ENCODE measurements around the gene KRTAP4-2. TPM values are rescaled to one million over a fixed set of nuclear protein-coding genes. Genes with fewer than 3 reads are reported as not detected.

KRTAP4-2 gene
- total and polyA plus RNA-seq, 2 donors (not counting 1 experiment from before 2014, with no cell fraction given): not detected

DNA sequence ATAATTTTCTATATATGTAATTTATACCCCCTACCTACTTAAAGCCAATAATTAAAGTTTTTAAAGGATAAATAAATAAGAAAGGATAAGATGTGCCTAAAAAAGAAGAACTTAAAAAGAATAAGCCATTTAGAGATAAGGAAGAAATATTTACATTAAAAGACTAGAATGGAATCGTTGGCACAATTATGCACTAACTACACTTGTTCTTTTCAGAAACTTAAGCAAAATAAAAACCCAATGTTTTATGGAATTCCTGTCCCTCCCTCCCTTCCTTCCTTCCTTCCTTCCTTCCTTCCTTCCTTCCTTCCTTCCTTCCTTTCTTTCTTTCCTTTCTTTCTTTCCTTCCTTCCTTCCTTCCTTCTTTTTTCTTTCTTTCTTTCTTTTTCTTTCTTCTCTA, 33.2 kb downstream of the KRTAP4-2 start:
- CTCF ChIA-PET: no interaction called here
- no peaks in the 10 kb centered on the region for H3K4me1 Mint-ChIP-seq
- no peak overlapping the region for H2AFZ ChIP-seq (ENCODE audit: insufficient read depth, low read depth, low read length, poor library complexity, severe bottlenecking)
- no CpG with 5 or more reads among the region's 1 CpG for WGBS (ENCODE audit: insufficient coverage)
- H3K27ac Mint-ChIP-seq: no peak overlapping the region
- H3K27me3 Mint-ChIP-seq: peaks cover 7% of the 10 kb centered on the region
- peaks cover 5 to 14% (median 11%) of the 10 kb centered on the region in 3 donors for H3K9me3 ChIP-seq (ENCODE audit: control extremely low read depth in 1 of 3, control insufficient read depth in 2 of 3, insufficient read depth in 1 of 3, low read length in 2 of 3)
- POLR2A ChIA-PET: no interaction called here
- no peak overlapping the region for H3K4me2 ChIP-seq (replicated peaks; ENCODE audit: low read depth, low read length, poor library complexity, severe bottlenecking)
- H3K36me3 ChIP-seq (replicated peaks in 1 of 2; ENCODE audit: control extremely low read depth in 1 of 2, control insufficient read depth in 1 of 2, extremely low read depth in 1 of 2, insufficient read depth in 2 of 2, low read length in 1 of 2): no peaks in the 10 kb centered on the region
- H3K4me1 ChIP-seq (ENCODE audit: control insufficient read depth in 2 of 2, insufficient read depth in 2 of 2, low read length in 2 of 2): no peaks in the 10 kb centered on the region
- TF ChIP-seq EZH2 (IDR thresholded peaks at IDR 0.05; ENCODE audit: borderline replicate concordance, insufficient read depth, low read depth, low read length, poor library complexity, severe bottlenecking) (no peak), CTCF (IDR thresholded peaks at IDR 0.05) (no peak)
- intact Hi-C loops (cut with micrococcal nuclease): no loop called here
- no peaks in the 10 kb centered on the region for H3K79me2 ChIP-seq (ENCODE audit: control insufficient read depth, insufficient read depth, low read length)
- H3K27me3 ChIP-seq (replicated peaks in 1 of 4; ENCODE audit: control extremely low read depth in 1 of 4, control insufficient read depth in 3 of 4, insufficient read depth in 4 of 4, low read length in 3 of 4): no peaks in the 10 kb centered on the region
- no peaks in the 10 kb centered on the region for H4K20me1 ChIP-seq (ENCODE audit: control insufficient read depth, insufficient read depth, low read length, poor library complexity, severe bottlenecking)
- H3K9me3 Mint-ChIP-seq (ENCODE audit: insufficient read depth): peaks cover 10% of the 10 kb centered on the region
- ATAC-seq (ENCODE audit: low read depth) (no peak), DNase-seq (no peak)
- no peak overlapping the region for H3K4me3 Mint-ChIP-seq
- H3K27ac ChIP-seq (ENCODE audit: low read length in 2 of 2): no peak overlapping the region
- no peak overlapping the region for H3K4me3 ChIP-seq (ENCODE audit: control extremely low read depth in 1 of 5, extremely low read depth in 1 of 5, insufficient read depth in 1 of 5, low read depth in 2 of 5, low read length in 4 of 5)
- H3K9ac ChIP-seq (ENCODE audit: low read length): no peak overlapping the region

- no peak overlapping the region for H3K4me3 Mint-ChIP-seq
- peaks cover 6 to 16% (median 14%) of the 10 kb centered on the region in 3 donors for H3K9me3 ChIP-seq (ENCODE audit: control extremely low read depth in 1 of 3, control insufficient read depth in 2 of 3, insufficient read depth in 1 of 3, low read length in 2 of 3)
- H3K9me3 Mint-ChIP-seq (ENCODE audit: insufficient read depth): peaks cover 14% of the 10 kb centered on the region
- H3K27ac Mint-ChIP-seq: no peak overlapping the region
- intact Hi-C loops (cut with micrococcal nuclease): no loop called here
- ChIA-PET POLR2A (no interaction called here), CTCF (no interaction called here)
- H3K27ac ChIP-seq (ENCODE audit: low read length in 2 of 2): no peak overlapping the region
- no peaks in the 10 kb centered on the region for H3K4me1 Mint-ChIP-seq
- H3K4me1 ChIP-seq (ENCODE audit: control insufficient read depth in 2 of 2, insufficient read depth in 2 of 2, low read length in 2 of 2): no peaks in the 10 kb centered on the region
- no peak for DNase-seq
- H3K79me2 ChIP-seq (ENCODE audit: control insufficient read depth, insufficient read depth, low read length): no peaks in the 10 kb centered on the region
- H2AFZ ChIP-seq (ENCODE audit: insufficient read depth, low read depth, low read length, poor library complexity, severe bottlenecking): no peak overlapping the region
- peaks cover 16% of the 10 kb centered on the region for H3K27me3 Mint-ChIP-seq
- H3K4me3 ChIP-seq (ENCODE audit: control extremely low read depth in 1 of 5, extremely low read depth in 1 of 5, insufficient read depth in 1 of 5, low read depth in 2 of 5, low read length in 4 of 5): no peak overlapping the region
- no peak for ATAC-seq (ENCODE audit: low read depth)
- H3K4me2 ChIP-seq (replicated peaks; ENCODE audit: low read depth, low read length, poor library complexity, severe bottlenecking): no peak overlapping the region
- H3K9ac ChIP-seq (ENCODE audit: low read length): no peak overlapping the region
- H4K20me1 ChIP-seq (ENCODE audit: control insufficient read depth, insufficient read depth, low read length, poor library complexity, severe bottlenecking): no peaks in the 10 kb centered on the region
- no peaks in the 10 kb centered on the region for H3K36me3 ChIP-seq (replicated peaks in 1 of 2; ENCODE audit: control extremely low read depth in 1 of 2, control insufficient read depth in 1 of 2, extremely low read depth in 1 of 2, insufficient read depth in 2 of 2, low read length in 1 of 2)
- H3K27me3 ChIP-seq (replicated peaks in 1 of 4; ENCODE audit: control extremely low read depth in 1 of 4, control insufficient read depth in 3 of 4, insufficient read depth in 4 of 4, low read length in 3 of 4): no peaks in the 10 kb centered on the region
- TF ChIP-seq EZH2 (IDR thresholded peaks at IDR 0.05; ENCODE audit: borderline replicate concordance, insufficient read depth, low read depth, low read length, poor library complexity, severe bottlenecking) (no peak), CTCF (IDR thresholded peaks at IDR 0.05) (no peak)
These were observed 36.7 kb downstream of the KRTAP4-2 start for GRCh38 chr17:41141361-41141760.
